T-cell (primary cell): ENCODE results near the gene GALNT11. TPM values are rescaled to one million over a fixed set of nuclear protein-coding genes. Genes with fewer than 3 reads are reported as not detected.

ENCODE experiments used
- ATAC-seq, 4 experiments: fragments of 200-7000 bp in 3 of 4; fragments of 150-1000 bp in 1 of 4; cut with Tn5 transposase; replicated peaks in 1 of 4; 1 replicate in 3 of 4; 2 replicates in 1 of 4; pipeline ENCODE4 v1.10.0; 2021; ENCODE audit warnings: moderate library complexity in 3 of 4, mild to moderate bottlenecking in 2 of 4, moderate number of reproducible peaks in 1 of 4
- CTCF ChIA-PET, 2 donors: fragments of 300-600 bp; sonication (Branson Sonifier 250); formaldehyde crosslinking; loops; one replicate each; lab custom pipeline; 2022; ENCODE audit warnings: antibody characterized with exemption in 2 of 2; lab: Charles Lee
- POLR2A ChIA-PET, 2 donors: fragments of 300-600 bp; sonication (Branson Sonifier 250); formaldehyde crosslinking; loops; one replicate each; lab custom pipeline; 2022; ENCODE audit warnings: antibody characterized with exemption in 2 of 2; lab: Charles Lee
- DNase-seq, 35 experiments: peaks; one replicate each; pipeline versions ENCODE4 v3.0.0 to v3.0.0-alpha.2; 2013 to 2023
- H3K27ac ChIP-seq: one replicate; pipeline ENCODE4 v1.5.1; 2013; ENCODE audit warnings: low read length
- H3K27me3 ChIP-seq, 2 experiments: replicated peaks in 1 of 2; 1 replicate in 1 of 2; 2 replicates in 1 of 2; pipeline versions ENCODE4 v1.6.1 to v1.7.0; 2013; ENCODE audit warnings: low read length in 1 of 2, mixed read lengths in 1 of 2; ENCODE audit not compliant: control insufficient read depth in 2 of 2, insufficient read depth in 2 of 2; ENCODE audit errors: extremely low read depth in 1 of 2
- H3K36me3 ChIP-seq, 2 donors: 1 replicate in 1 of 2; 2 replicates in 1 of 2; pipeline versions ENCODE4 v1.6.1 to v1.7.0; 2013; ENCODE audit warnings: low read length in 1 of 2; ENCODE audit not compliant: control insufficient read depth in 2 of 2, insufficient read depth in 1 of 2; ENCODE audit errors: extremely low read depth in 1 of 2
- H3K4me1 ChIP-seq, 2 experiments: 1 replicate in 1 of 2; 2 replicates in 1 of 2; pipeline versions ENCODE4 v1.6.1 to v1.7.0; 2013; ENCODE audit warnings: low read length in 2 of 2, mixed read lengths in 1 of 2; ENCODE audit not compliant: insufficient read depth in 2 of 2, control insufficient read depth in 1 of 2; ENCODE audit errors: extremely low read depth in 1 of 2
- H3K4me3 ChIP-seq, 2 donors: 1 replicate in 1 of 2; 2 replicates in 1 of 2; pipeline versions ENCODE4 v1.5.1 to v1.7.0; 2013; ENCODE audit warnings: mild to moderate bottlenecking in 2 of 2, low read length in 1 of 2, moderate library complexity in 1 of 2; ENCODE audit not compliant: control insufficient read depth in 1 of 2; ENCODE audit errors: extremely low read depth in 1 of 2
- H3K9me3 ChIP-seq: 2 replicates; pipeline ENCODE4 v1.7.0; 2013
- H3K27ac Mint-ChIP-seq, 2 donors: one replicate each; pipeline ENCODE4 v1.8.0; 2020 to 2021; ENCODE audit warnings: mild to moderate bottlenecking in 2 of 2, mixed read lengths in 2 of 2
- H3K27me3 Mint-ChIP-seq, 2 donors: one replicate each; pipeline ENCODE4 v1.8.0; 2021 to 2022; ENCODE audit warnings: mixed read lengths in 2 of 2
- H3K36me3 Mint-ChIP-seq: one replicate; pipeline ENCODE4 v1.8.0; 2021; ENCODE audit warnings: mixed read lengths
- H3K4me1 Mint-ChIP-seq, 3 donors: one replicate each; pipeline ENCODE4 v1.8.0; 2020 to 2022; ENCODE audit warnings: mixed read lengths in 3 of 3, mild to moderate bottlenecking in 1 of 3
- H3K4me3 Mint-ChIP-seq, 3 donors: one replicate each; pipeline ENCODE4 v1.8.0; 2020 to 2022; ENCODE audit warnings: mild to moderate bottlenecking in 3 of 3, mixed read lengths in 3 of 3, moderate library complexity in 3 of 3
- H3K9me3 Mint-ChIP-seq, 3 donors: one replicate each; pipeline ENCODE4 v1.8.0; 2020 to 2022; ENCODE audit warnings: mixed read lengths in 3 of 3
- WGBS: methylation state at CpG from one replicate; pipeline ENCODE4 v1.1.5; 2013; ENCODE audit warnings: missing lambda C conversion rate; ENCODE audit not compliant: insufficient coverage; 5-methylcytosine and 5-hydroxymethylcytosine counted together
- total RNA-seq, 35 experiments: library from RNA in 6 of 35; stranded (reverse) in 6 of 35; fragments of 120-200 nt in 1 of 35; gene quantifications; one replicate each; pipeline versions ENCODE4 v1.2.1 to v1.2.4 and lab custom pipeline; 2013 to 2026

The GALNT11 gene
- total RNA-seq, 5 donors from 2014 or later (not counting 1 experiment from before 2014, with no cell fraction given) = 20.4 to 28.2 (median 24.0) TPM

- Histone ChIP-seq H3K27ac (no peak overlapping the region), H3K27me3 (no peaks in the 10 kb centered on the region), H3K36me3 (no peaks in the 10 kb centered on the region), H3K4me3 (no peak overlapping the region), H3K4me1 (no peaks in the 10 kb centered on the region), H3K9me3 (no peaks in the 10 kb centered on the region)
- CTCF ChIA-PET = no interaction called here
- no peak for DNase-seq
- POLR2A ChIA-PET = no interaction called here
- Mint-ChIP-seq H3K9me3 (peaks cover 13 to 26% (median 18%) of the 10 kb centered on the region in 3 donors), H3K4me3 (no peak overlapping the region), H3K27me3 (no peaks in the 10 kb centered on the region), H3K27ac (no peak overlapping the region), H3K36me3 (peaks cover 29% of the 10 kb centered on the region), H3K4me1 (peaks cover 34 to 43% (median 40%) of the 10 kb centered on the region in 3 donors)
- 95% methylated on average over 3 of the region's 4 CpGs for WGBS
- no peak for ATAC-seq
Measured at GRCh38 chr7:152050547-152050971, 25.1 kb downstream of the GALNT11 start.

- H3K4me3 ChIP-seq = no peak overlapping the region
- no peak overlapping the region for H3K4me3 Mint-ChIP-seq
- DNase-seq (no peak), ATAC-seq (no peak)
- H3K36me3 ChIP-seq = no peaks in the 10 kb centered on the region
- no peak overlapping the region for H3K27ac ChIP-seq
- ChIA-PET CTCF (no interaction called here), POLR2A (no interaction called here)
- H3K9me3 Mint-ChIP-seq = peaks cover 4 to 13% (median 8%) of the 10 kb centered on the region in 3 donors
- H3K27ac Mint-ChIP-seq = no peak overlapping the region
- no peaks in the 10 kb centered on the region for H3K9me3 ChIP-seq
- H3K27me3 ChIP-seq = no peaks in the 10 kb centered on the region
- WGBS = no CpG with 5 or more reads among the region's 3 CpGs
- peaks cover 25% of the 10 kb centered on the region for H3K36me3 Mint-ChIP-seq
- no peaks in the 10 kb centered on the region for H3K27me3 Mint-ChIP-seq
- H3K4me1 Mint-ChIP-seq = peaks cover 24 to 32% (median 27%) of the 10 kb centered on the region in 3 donors
- no peaks in the 10 kb centered on the region for H3K4me1 ChIP-seq
Measured at GRCh38 chr7:152051968-152052367, 26.5 kb downstream of the GALNT11 start.

- Histone ChIP-seq H3K4me3 (no peak overlapping the region), H3K27me3 (no peaks in the 10 kb centered on the region), H3K36me3 (no peaks in the 10 kb centered on the region), H3K4me1 (no peaks in the 10 kb centered on the region), H3K9me3 (no peaks in the 10 kb centered on the region), H3K27ac (no peak overlapping the region)
- no peak for ATAC-seq
- Mint-ChIP-seq H3K36me3 (peaks cover 25% of the 10 kb centered on the region), H3K9me3 (peaks cover 4 to 10% (median 6%) of the 10 kb centered on the region in 3 donors), H3K27me3 (no peaks in the 10 kb centered on the region), H3K4me1 (peaks cover 24 to 31% (median 26%) of the 10 kb centered on the region in 3 donors), H3K27ac (no peak overlapping the region), H3K4me3 (no peak overlapping the region)
- CTCF ChIA-PET = no interaction called here
- DNase-seq = no peak
- WGBS = 100% methylated on average over 2 of the region's 4 CpGs
- POLR2A ChIA-PET = no interaction called here
Measured at GRCh38 chr7:152052771-152053170, 27.3 kb downstream of the GALNT11 start.

- Histone ChIP-seq H3K27ac (no peak overlapping the region), H3K9me3 (no peaks in the 10 kb centered on the region), H3K27me3 (no peaks in the 10 kb centered on the region), H3K4me1 (no peaks in the 10 kb centered on the region), H3K36me3 (no peaks in the 10 kb centered on the region), H3K4me3 (no peak overlapping the region)
- Mint-ChIP-seq H3K9me3 (no peaks in the 10 kb centered on the region), H3K36me3 (peaks cover 24% of the 10 kb centered on the region), H3K27ac (no peak overlapping the region), H3K4me1 (peaks cover 16 to 29% (median 19%) of the 10 kb centered on the region in 3 donors), H3K27me3 (no peaks in the 10 kb centered on the region), H3K4me3 (no peak overlapping the region)
- DNase-seq = no peak
- WGBS = no CpG with 5 or more reads among the region's 8 CpGs
- POLR2A ChIA-PET = no interaction called here
- CTCF ChIA-PET = interaction anchor here in 1 of 2 donors (0.6 kb wide), 1 partner anchor 434 kb away, joined by 3 read pairs; no protein-coding TSS in a partner anchor
- no peak for ATAC-seq
Measured at GRCh38 chr7:152054367-152055230, 29.1 kb downstream of the GALNT11 start.

- Mint-ChIP-seq H3K4me3 (no peak overlapping the region), H3K36me3 (peaks cover 38% of the 10 kb centered on the region), H3K27me3 (no peaks in the 10 kb centered on the region), H3K27ac (no peak overlapping the region), H3K9me3 (no peaks in the 10 kb centered on the region), H3K4me1 (peaks cover 6 to 16% (median 16%) of the 10 kb centered on the region in 3 donors)
- Histone ChIP-seq H3K4me1 (no peaks in the 10 kb centered on the region), H3K9me3 (no peaks in the 10 kb centered on the region), H3K27me3 (no peaks in the 10 kb centered on the region), H3K36me3 (no peaks in the 10 kb centered on the region), H3K4me3 (no peak overlapping the region), H3K27ac (no peak overlapping the region)
- ChIA-PET CTCF (no interaction called here), POLR2A (interaction anchor here in 1 of 2 donors (0.6 kb wide), 1 partner anchor 52 kb away, joined by 6 read pairs; no protein-coding TSS in a partner anchor)
- ATAC-seq (no peak), DNase-seq (no peak)
- WGBS = no CpG with 5 or more reads among the region's 3 CpGs
Measured at GRCh38 chr7:152056621-152057274, 31.3 kb downstream of the GALNT11 start.

GRCh38 chr7:152059311-152059710, 33.8 kb downstream of the GALNT11 start:
- WGBS = no CpG with 5 or more reads among the region's 1 CpG
- no peaks in the 10 kb centered on the region for H3K4me1 ChIP-seq
- no peaks in the 10 kb centered on the region for H3K27me3 ChIP-seq
- H3K36me3 ChIP-seq = no peaks in the 10 kb centered on the region
- H3K27ac ChIP-seq = no peak overlapping the region
- H3K4me3 ChIP-seq = no peak overlapping the region
- Mint-ChIP-seq H3K27me3 (no peaks in the 10 kb centered on the region), H3K36me3 (peaks cover 61% of the 10 kb centered on the region), H3K4me3 (no peak overlapping the region), H3K9me3 (peaks cover 0 to 4% (median 0%) of the 10 kb centered on the region in 3 donors), H3K4me1 (peaks cover 10 to 28% (median 19%) of the 10 kb centered on the region in 3 donors), H3K27ac (no peak overlapping the region)
- H3K9me3 ChIP-seq = no peaks in the 10 kb centered on the region
- DNase-seq (no peak), ATAC-seq (no peak)
- ChIA-PET CTCF (interaction anchor here in 1 of 2 donors (0.5 kb wide), 1 partner anchor 862 kb away, joined by 5 read pairs; no protein-coding TSS in a partner anchor), POLR2A (interaction anchor here in 1 of 2 donors (0.6 to 0.7 kb wide), 2 partner anchors 52 to 963 kb away, joined by 3 to 4 read pairs; no protein-coding TSS in a partner anchor)
